Heart left ventricle (tissue), 13 donors: ENCODE results near the gene IFT25.
"Not testable (repeated sequence)": the region's sequence is repeated elsewhere in the genome, so short reads cannot be mapped to it uniquely, and the experiment has no call there.

Experiments
- CTCF ChIP-seq, 12 donors: fragments of 200-600 bp; sonication (generic) in 4 of 12; IDR thresholded peaks; one replicate each; pipeline versions ENCODE4 v1.5.0 to v1.8.0; 2018 to 2022; ENCODE audit warnings: antibody characterized with exemption in 12 of 12, mild to moderate bottlenecking in 5 of 12
- POLR2A ChIP-seq, 2 donors: fragments of 450-650 bp; IDR thresholded peaks; one replicate each; pipeline ENCODE4 v1.6.1; 2017; ENCODE audit warnings: antibody characterized with exemption in 2 of 2, mild to moderate bottlenecking in 2 of 2, moderate library complexity in 2 of 2
- donor health status: ischemic (EF 13 %, LVEDD 7.1; RV severe dilation, severe dysfunction).
- donor health status: DM: no; HTN: yes; CAD: no.
- donor health status: DM: no; HTN: no; CAD: no.
- donor health status: ischemic (EF 25% LVEDD 6.9; RV normal size, moderate dysfunction).
- donor health status: ischemic (EF 25% LVEDD 5.7; RV mildly dilated, moderate dysfunction).
- donor health status: ischemic (EF 35%, LVEDD 5.7; RV mildly dilated, moderate dysfunction).
- donor health status: nonischemic (EF 11% LVEDD 7.7; RV severe dilation, severe dysfunction).
- donor health status: DM: yes; HTN: yes; CAD: no.
- donor health status: PGD.
- donor health status: ischemic (EF 29% LVEDD 5.4; RV normal size, mild dysfunction).
- donor health status: nonischemic (EF 23%, LVEDD 6.1; RV moderate dilation, normal function).

- not testable (repeated sequence) for TF ChIP-seq CTCF, POLR2A (IDR thresholded peaks at IDR 0.05)
Measured at GRCh38 chr1:53875150-53875549, 70.3 kb downstream of the IFT25 start.
